ENCODE data around the gene WDR7. TPM values are rescaled to one million over a fixed set of nuclear protein-coding genes. Genes with fewer than 3 reads are reported as not detected.

WDR7 gene
- total and polyA plus RNA-seq, 9 of the 15 experiments (the other 6 are each of a cell fraction or from before 2014, with no cell fraction given): 1.4 to 9.4 (median 5.3) TPM

DNA sequence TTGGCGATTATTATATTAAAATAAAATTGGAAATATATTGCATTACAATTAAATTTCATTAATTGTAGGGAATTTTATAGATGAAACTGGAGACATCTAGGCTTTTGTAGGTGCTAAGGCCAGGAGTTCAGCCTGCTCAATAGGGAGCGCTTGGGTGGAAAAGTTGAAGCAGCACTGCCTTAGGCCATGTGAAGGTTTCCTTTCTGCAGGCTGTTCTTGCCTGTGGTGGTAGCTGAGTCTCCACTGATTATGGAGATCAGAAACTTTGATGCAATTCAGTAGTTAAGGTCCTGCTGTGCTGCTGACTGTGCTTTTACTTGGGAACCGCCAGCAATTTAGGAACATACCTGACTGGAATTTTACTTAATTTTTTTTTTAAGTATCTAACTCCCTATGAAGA is 315.9 kb downstream of the WDR7 start:
- Histone ChIP-seq H3K27me3 (ENCODE audit: control insufficient read depth in 2 of 2, insufficient read depth in 2 of 2, low read length in 2 of 2) (no peaks in the 10 kb centered on the region), H2AFZ (ENCODE audit: low read depth, low read length) (no peak overlapping the region), H3K79me2 (ENCODE audit: control insufficient read depth, insufficient read depth, low read length) (no peaks in the 10 kb centered on the region), H3K36me3 (ENCODE audit: control insufficient read depth, insufficient read depth, low read length) (no peaks in the 10 kb centered on the region), H3K4me2 (ENCODE audit: insufficient read depth, low read length) (no peak overlapping the region), H3K27ac (ENCODE audit: extremely low read depth, low read depth, low read length) (no peak overlapping the region), H4K20me1 (replicated peaks; ENCODE audit: control insufficient read depth, insufficient read depth, low read length) (no peaks in the 10 kb centered on the region), H3K4me3 (no peak overlapping the region), H3K9ac (ENCODE audit: insufficient read depth in 1 of 2, low read depth in 2 of 2, low read length in 2 of 2) (no peak overlapping the region), H3K4me1 (replicated peaks in 1 of 2; ENCODE audit: control insufficient read depth in 2 of 2, insufficient read depth in 2 of 2, low read length in 2 of 2) (no peaks in the 10 kb centered on the region), H3K9me1 (ENCODE audit: control insufficient read depth, insufficient read depth, low read length) (no peaks in the 10 kb centered on the region), H3K9me3 (replicated peaks; ENCODE audit: control insufficient read depth, insufficient read depth, low read depth, low read length) (no peaks in the 10 kb centered on the region)
- POLR2A ChIA-PET: interaction anchor here (0.6 kb wide), 1 partner anchor 28 kb away, joined by 3 read pairs; no protein-coding TSS in a partner anchor
- intact Hi-C loops (cut with micrococcal nuclease) (no loop called here), in situ Hi-C loops (cut with MboI) (no loop called here)
- ATAC-seq: no peak
- no TSS peak for BruUV-seq (replicated peaks)
- DNase-seq (ENCODE audit: extremely low read depth in 1 of 4, low spot score in 3 of 4): no peak
- CTCF ChIA-PET (ENCODE audit: low intra/inter-chr PET ratio): no interaction called here
- FAIRE-seq: no peak
- 42% methylated on average over 3 of the region's 3 CpGs for WGBS (ENCODE audit: insufficient coverage, low coverage, missing lambda C conversion rate)
- TF ChIP-seq KDM1A (IDR thresholded peaks at IDR 0.05) (no peak), ELF1 (tag; IDR thresholded peaks at IDR 0.05) (no peak), TCF3 (CRISPR knock-in tag; IDR thresholded peaks at IDR 0.05) (no peak), TAF9B (IDR thresholded peaks at IDR 0.05; ENCODE audit: partially characterized antibody) (no peak), ZNF165 (CRISPR knock-in tag; IDR thresholded peaks at IDR 0.05; ENCODE audit: borderline replicate concordance) (no peak), ZNF197 (CRISPR knock-in tag; IDR thresholded peaks at IDR 0.05; ENCODE audit: low read depth) (no peak), ARID2 (IDR thresholded peaks at IDR 0.05) (no peak), ZNF175 (CRISPR knock-in tag; IDR thresholded peaks at IDR 0.05; ENCODE audit: low read depth) (no peak), ATF1 (CRISPR knock-in tag; IDR thresholded peaks at IDR 0.05) (no peak), ATF1 (tag; IDR thresholded peaks at IDR 0.05) (no peak), KDM4B (IDR thresholded peaks at IDR 0.05; ENCODE audit: borderline replicate concordance in 2 of 2, low read depth in 1 of 2) (no peak), CREB1 (IDR thresholded peaks at IDR 0.05) (no peak), CREB1 (CRISPR knock-in tag; IDR thresholded peaks at IDR 0.05) (no peak), ZNF507 (tag; conservative IDR thresholded peaks at IDR 0.05) (no peak), STAT5A (IDR thresholded peaks at IDR 0.05; ENCODE audit: borderline replicate concordance, low read length) (no peak)
- TF ChIP-seq, protein P1, sequence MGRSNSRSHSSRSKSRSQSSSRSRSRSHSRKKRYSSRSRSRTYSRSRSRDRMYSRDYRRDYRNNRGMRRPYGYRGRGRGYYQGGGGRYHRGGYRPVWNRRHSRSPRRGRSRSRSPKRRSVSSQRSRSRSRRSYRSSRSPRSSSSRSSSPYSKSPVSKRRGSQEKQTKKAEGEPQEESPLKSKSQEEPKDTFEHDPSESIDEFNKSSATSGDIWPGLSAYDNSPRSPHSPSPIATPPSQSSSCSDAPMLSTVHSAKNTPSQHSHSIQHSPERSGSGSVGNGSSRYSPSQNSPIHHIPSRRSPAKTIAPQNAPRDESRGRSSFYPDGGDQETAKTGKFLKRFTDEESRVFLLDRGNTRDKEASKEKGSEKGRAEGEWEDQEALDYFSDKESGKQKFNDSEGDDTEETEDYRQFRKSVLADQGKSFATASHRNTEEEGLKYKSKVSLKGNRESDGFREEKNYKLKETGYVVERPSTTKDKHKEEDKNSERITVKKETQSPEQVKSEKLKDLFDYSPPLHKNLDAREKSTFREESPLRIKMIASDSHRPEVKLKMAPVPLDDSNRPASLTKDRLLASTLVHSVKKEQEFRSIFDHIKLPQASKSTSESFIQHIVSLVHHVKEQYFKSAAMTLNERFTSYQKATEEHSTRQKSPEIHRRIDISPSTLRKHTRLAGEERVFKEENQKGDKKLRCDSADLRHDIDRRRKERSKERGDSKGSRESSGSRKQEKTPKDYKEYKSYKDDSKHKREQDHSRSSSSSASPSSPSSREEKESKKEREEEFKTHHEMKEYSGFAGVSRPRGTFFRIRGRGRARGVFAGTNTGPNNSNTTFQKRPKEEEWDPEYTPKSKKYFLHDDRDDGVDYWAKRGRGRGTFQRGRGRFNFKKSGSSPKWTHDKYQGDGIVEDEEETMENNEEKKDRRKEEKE (IDR thresholded peaks at IDR 0.05; ENCODE audit: borderline replicate concordance in 1 of 2, control insufficient read depth in 1 of 2, low read depth in 2 of 2, low read length in 1 of 2): no peak
- TF ChIP-seq, protein P2, sequence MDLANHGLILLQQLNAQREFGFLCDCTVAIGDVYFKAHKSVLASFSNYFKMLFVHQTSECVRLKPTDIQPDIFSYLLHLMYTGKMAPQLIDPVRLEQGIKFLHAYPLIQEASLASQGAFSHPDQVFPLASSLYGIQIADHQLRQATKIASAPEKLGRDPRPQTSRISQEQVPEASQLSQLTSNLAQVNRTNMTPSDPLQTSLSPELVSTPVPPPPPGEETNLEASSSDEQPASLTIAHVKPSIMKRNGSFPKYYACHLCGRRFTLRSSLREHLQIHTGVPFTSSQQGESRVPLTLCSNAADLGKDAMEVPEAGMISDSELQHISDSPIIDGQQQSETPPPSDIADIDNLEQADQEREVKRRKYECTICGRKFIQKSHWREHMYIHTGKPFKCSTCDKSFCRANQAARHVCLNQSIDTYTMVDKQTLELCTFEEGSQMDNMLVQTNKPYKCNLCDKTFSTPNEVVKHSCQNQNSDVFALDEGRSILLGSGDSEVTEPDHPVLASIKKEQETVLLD (IDR thresholded peaks at IDR 0.05): no peak

Measured in K562 (cell line).